Measurements from ENCODE around the gene SUGCT. TPM values are rescaled to one million over a fixed set of nuclear protein-coding genes. Genes with fewer than 3 reads are reported as not detected.
"Not testable (repeated sequence)": the region's sequence is repeated elsewhere in the genome, so short reads cannot be mapped to it uniquely, and the experiment has no call there.

SUGCT gene
- total RNA-seq, 2 experiments from 2014 or later, result 0.81 to 1.2 TPM

DNA sequence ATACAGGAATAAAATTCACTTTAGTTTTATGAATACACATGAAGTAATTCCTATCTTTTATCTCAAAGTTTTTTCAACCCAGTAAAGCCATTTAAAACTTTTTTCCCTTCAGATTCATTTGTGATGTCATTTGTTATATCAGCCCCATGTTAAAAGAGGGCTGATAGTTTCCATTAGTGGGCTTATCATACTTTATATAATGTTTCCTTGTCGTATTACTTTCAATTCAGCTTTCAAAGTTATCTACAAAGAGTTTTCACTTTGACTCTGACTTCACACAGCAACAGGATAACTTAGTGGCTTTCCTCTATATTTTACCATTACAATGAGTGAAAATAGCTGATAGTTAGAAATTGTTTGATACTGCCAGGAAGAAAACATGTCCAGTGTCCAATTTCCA is 484.8 kb downstream of the SUGCT start:
- no peak for DNase-seq
- no peaks in the 10 kb centered on the region for H3K27me3 Mint-ChIP-seq (ENCODE audit: low read depth)
- intact Hi-C loops (cut with micrococcal nuclease), result no loop called here
- H3K9me3 Mint-ChIP-seq, result no peaks in the 10 kb centered on the region
- H3K4me3 Mint-ChIP-seq, result no peak overlapping the region
- H3K27ac Mint-ChIP-seq, result no peak overlapping the region
- CTCF ChIA-PET, result no interaction called here
- no peaks in the 10 kb centered on the region for H3K36me3 Mint-ChIP-seq (ENCODE audit: low read depth)
- H3K4me1 Mint-ChIP-seq (ENCODE audit: low read depth), result no peaks in the 10 kb centered on the region

GRCh38 chr7:40621592-40621998 is 486.8 kb downstream of the SUGCT start:
- Mint-ChIP-seq H3K4me1 (ENCODE audit: low read depth) (no peaks in the 10 kb centered on the region), H3K9me3 (no peaks in the 10 kb centered on the region), H3K27ac (no peak overlapping the region), H3K4me3 (no peak overlapping the region), H3K27me3 (ENCODE audit: low read depth) (no peaks in the 10 kb centered on the region), H3K36me3 (ENCODE audit: low read depth) (no peaks in the 10 kb centered on the region)
- intact Hi-C loops (cut with micrococcal nuclease), result no loop called here
- DNase-seq, result no peak
- CTCF ChIA-PET, result no interaction called here

DNA sequence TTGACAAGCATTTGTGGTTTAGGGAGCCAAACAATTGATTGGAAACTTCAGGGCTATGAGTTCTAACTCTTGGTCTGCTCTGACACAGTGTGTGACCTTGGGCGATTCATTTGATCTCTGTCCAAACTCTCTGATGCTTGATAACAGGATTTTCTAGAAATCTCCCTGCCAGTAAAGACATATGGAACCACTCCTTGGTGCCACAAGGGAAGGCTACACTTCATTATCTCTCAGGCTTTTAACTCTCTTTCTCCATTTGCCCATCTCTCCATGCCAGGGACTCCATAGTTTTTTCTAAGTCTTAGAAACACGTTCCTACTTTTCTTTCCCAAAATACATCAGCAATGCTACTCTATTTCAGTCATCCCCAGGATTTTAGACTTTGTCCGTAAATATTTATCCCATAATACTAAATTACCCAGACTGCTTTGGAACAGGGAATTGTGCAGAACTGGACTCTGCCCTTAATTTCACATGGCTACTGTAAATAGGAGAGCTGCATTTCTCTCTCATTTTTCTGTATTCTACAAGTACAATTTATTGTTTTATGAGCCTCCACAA is 488.2 kb downstream of the SUGCT start:
- CTCF ChIA-PET, result no interaction called here

GRCh38 chr7:40623863-40624262 is 489.1 kb downstream of the SUGCT start:
- H3K4me3 Mint-ChIP-seq, result no peak overlapping the region
- intact Hi-C loops (cut with micrococcal nuclease), result no loop called here
- no peaks in the 10 kb centered on the region for H3K36me3 Mint-ChIP-seq (ENCODE audit: low read depth)
- no peaks in the 10 kb centered on the region for H3K4me1 Mint-ChIP-seq (ENCODE audit: low read depth)
- CTCF ChIA-PET, result no interaction called here
- no peaks in the 10 kb centered on the region for H3K9me3 Mint-ChIP-seq
- no peak overlapping the region for H3K27ac Mint-ChIP-seq
- no peak for DNase-seq
- no peaks in the 10 kb centered on the region for H3K27me3 Mint-ChIP-seq (ENCODE audit: low read depth)

More for the DNA sequence above, 488.2 kb downstream of the SUGCT start:
- Mint-ChIP-seq H3K4me1 (ENCODE audit: low read depth) (no peaks in the 10 kb centered on the region), H3K36me3 (ENCODE audit: low read depth) (no peaks in the 10 kb centered on the region), H3K9me3 (no peaks in the 10 kb centered on the region), H3K4me3 (no peak overlapping the region), H3K27ac (no peak overlapping the region), H3K27me3 (ENCODE audit: low read depth) (no peaks in the 10 kb centered on the region)
- intact Hi-C loops (cut with micrococcal nuclease), result no loop called here
- DNase-seq, result no peak

DNA sequence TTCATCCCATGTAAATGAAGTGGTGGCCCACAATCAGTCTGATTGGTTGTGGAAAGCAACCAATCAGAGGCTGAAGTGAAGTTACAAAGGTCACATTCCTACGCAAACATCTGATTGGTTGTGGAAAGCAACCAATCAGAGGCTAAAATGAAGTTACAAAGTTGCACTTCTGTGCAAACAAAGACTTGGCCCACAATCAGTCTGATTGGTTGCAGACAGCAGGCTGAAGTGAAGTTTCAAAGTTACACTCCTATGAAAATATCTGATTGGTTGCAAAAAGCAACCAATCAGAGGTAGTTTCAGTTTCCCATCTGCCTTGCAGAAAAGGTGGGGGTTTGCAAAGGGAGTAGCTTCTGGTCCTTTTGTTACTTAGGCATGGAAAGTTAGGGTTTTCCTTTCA is 492.6 kb downstream of the SUGCT start:
- H3K36me3 Mint-ChIP-seq (ENCODE audit: low read depth); intact Hi-C loops (cut with micrococcal nuclease); H3K27ac Mint-ChIP-seq; H3K4me1 Mint-ChIP-seq (ENCODE audit: low read depth); DNase-seq; CTCF ChIA-PET; H3K9me3 Mint-ChIP-seq; H3K27me3 Mint-ChIP-seq (ENCODE audit: low read depth); H3K4me3 Mint-ChIP-seq: not testable (repeated sequence)

DNA sequence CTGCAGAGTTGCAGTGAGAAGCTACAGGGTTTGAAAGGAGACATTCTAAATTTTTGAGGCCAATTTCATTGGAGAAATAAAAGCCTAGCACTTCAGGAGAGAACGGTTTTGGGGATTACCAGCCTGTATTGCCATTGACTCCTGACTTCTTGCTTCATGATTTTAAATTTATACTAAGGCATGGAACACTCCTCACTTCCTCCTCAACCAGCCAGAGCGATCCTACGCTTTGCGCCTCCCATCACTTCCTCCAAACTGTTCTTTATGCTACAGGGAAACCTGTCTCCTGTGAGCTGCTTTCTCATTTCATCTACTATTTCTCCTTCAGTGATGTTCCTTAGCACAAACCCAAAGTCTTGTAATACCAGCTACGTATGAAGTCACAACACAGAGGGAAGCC is 495.1 kb downstream of the SUGCT start:
- Mint-ChIP-seq H3K4me1 (ENCODE audit: low read depth) (no peaks in the 10 kb centered on the region), H3K27ac (no peak overlapping the region), H3K4me3 (no peak overlapping the region), H3K27me3 (ENCODE audit: low read depth) (no peaks in the 10 kb centered on the region), H3K9me3 (no peaks in the 10 kb centered on the region), H3K36me3 (ENCODE audit: low read depth) (peaks cover 1% of the 10 kb centered on the region)
- CTCF ChIA-PET, result no interaction called here
- DNase-seq, result no peak
- intact Hi-C loops (cut with micrococcal nuclease), result no loop called here

DNA sequence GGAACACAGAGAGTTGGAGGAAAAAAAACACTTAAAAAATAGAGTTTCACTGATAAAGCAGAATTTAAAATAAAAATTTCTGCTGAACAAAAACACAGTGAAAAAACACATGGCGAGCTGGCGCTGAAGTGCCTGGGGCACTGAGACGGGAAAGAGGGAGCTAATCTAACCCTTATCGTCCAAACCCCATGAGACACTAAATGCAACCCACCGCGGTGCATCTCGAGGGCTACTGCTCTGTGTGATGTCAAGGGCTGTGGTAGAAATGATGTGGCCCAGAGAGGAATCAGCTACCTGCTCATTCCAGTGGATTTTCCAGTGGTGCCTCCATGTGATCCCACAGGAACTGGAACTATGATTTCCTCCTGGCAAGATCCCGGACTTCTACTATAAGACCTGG is 499.3 kb downstream of the SUGCT start:
- H3K27me3 Mint-ChIP-seq (ENCODE audit: low read depth), result peaks cover 4% of the 10 kb centered on the region
- H3K4me1 Mint-ChIP-seq (ENCODE audit: low read depth), result no peaks in the 10 kb centered on the region
- H3K4me3 Mint-ChIP-seq, result no peak overlapping the region
- H3K36me3 Mint-ChIP-seq (ENCODE audit: low read depth), result peaks cover 1% of the 10 kb centered on the region
- intact Hi-C loops (cut with micrococcal nuclease), result no loop called here
- no peak overlapping the region for H3K27ac Mint-ChIP-seq
- CTCF ChIA-PET, result no interaction called here
- DNase-seq, result no peak
- no peaks in the 10 kb centered on the region for H3K9me3 Mint-ChIP-seq

GRCh38 chr7:40638545-40639320 is 503.9 kb downstream of the SUGCT start:
- intact Hi-C loops (cut with micrococcal nuclease), result no loop called here
- no peaks in the 10 kb centered on the region for H3K4me1 Mint-ChIP-seq (ENCODE audit: low read depth)
- H3K36me3 Mint-ChIP-seq (ENCODE audit: low read depth), result no peaks in the 10 kb centered on the region
- CTCF ChIA-PET, result no interaction called here
- peaks cover 4% of the 10 kb centered on the region for H3K27me3 Mint-ChIP-seq (ENCODE audit: low read depth)
- no peak overlapping the region for H3K27ac Mint-ChIP-seq
- H3K9me3 Mint-ChIP-seq, result no peaks in the 10 kb centered on the region
- no peak overlapping the region for H3K4me3 Mint-ChIP-seq
- no peak for DNase-seq

DNA sequence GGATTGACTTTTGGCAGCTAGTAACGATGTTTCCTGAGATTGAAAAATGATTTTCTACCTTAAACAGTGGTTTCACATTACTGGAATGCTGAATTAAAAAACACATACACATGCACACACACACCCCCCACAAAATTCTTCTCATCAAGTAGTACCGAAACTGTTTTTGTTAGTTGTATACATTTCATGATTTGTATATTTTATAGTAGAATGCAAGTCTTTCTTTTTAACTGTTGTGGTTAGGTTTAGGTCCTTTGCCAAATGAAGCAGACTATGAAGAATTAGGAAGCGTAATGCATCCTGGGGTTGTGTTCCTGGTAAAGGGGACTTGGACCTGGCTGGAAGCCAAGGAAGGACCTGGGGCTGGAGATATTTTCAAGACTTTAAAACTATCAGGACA is 505.8 kb downstream of the SUGCT start:
- CTCF ChIA-PET, result no interaction called here
- peaks cover 6% of the 10 kb centered on the region for H3K4me1 Mint-ChIP-seq (ENCODE audit: low read depth)
- H3K36me3 Mint-ChIP-seq (ENCODE audit: low read depth), result no peaks in the 10 kb centered on the region
- H3K27ac Mint-ChIP-seq, result no peak overlapping the region
- intact Hi-C loops (cut with micrococcal nuclease), result no loop called here
- DNase-seq, result no peak
- no peak overlapping the region for H3K4me3 Mint-ChIP-seq
- no peaks in the 10 kb centered on the region for H3K9me3 Mint-ChIP-seq
- peaks cover 5% of the 10 kb centered on the region for H3K27me3 Mint-ChIP-seq (ENCODE audit: low read depth)

DNA sequence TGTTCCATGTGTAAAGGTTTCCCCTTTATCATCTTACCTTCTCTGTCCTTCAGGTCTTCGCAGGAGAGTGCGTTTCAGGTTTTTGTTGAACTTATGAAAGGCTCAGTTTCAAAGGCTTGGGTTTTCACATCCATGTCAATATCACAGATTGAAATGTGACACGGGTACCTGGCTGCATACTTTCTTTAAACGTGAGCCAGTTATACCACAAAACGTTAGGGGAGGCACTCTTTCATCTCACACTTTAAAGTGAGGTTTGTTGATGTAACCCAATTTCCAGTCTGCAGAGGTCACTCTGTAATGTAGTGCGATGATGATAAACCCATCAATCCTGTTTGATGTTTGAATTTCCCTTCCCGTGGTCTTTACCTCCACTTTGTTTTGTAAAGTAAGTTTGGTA is 506.9 kb downstream of the SUGCT start:
- intact Hi-C loops (cut with micrococcal nuclease), result no loop called here
- Mint-ChIP-seq H3K27me3 (ENCODE audit: low read depth) (peaks cover 5% of the 10 kb centered on the region), H3K4me1 (ENCODE audit: low read depth) (peaks cover 6% of the 10 kb centered on the region), H3K27ac (no peak overlapping the region), H3K9me3 (no peaks in the 10 kb centered on the region), H3K36me3 (ENCODE audit: low read depth) (no peaks in the 10 kb centered on the region), H3K4me3 (no peak overlapping the region)
- DNase-seq, result no peak
- CTCF ChIA-PET, result no interaction called here

- Mint-ChIP-seq H3K36me3 (ENCODE audit: low read depth) (no peaks in the 10 kb centered on the region), H3K27me3 (ENCODE audit: low read depth) (peaks cover 2% of the 10 kb centered on the region), H3K4me1 (ENCODE audit: low read depth) (peaks cover 6% of the 10 kb centered on the region), H3K9me3 (no peaks in the 10 kb centered on the region), H3K27ac (no peak overlapping the region), H3K4me3 (no peak overlapping the region)
- CTCF ChIA-PET, result interaction anchor here (0.6 kb wide), 1 partner anchor 359 kb away, joined by 3 read pairs; no protein-coding TSS in a partner anchor
- intact Hi-C loops (cut with micrococcal nuclease), result no loop called here
- DNase-seq, result no peak
These were observed 508.9 kb downstream of the SUGCT start for GRCh38 chr7:40643664-40644063.

GRCh38 chr7:40644454-40645188 is 509.8 kb downstream of the SUGCT start:
- H3K9me3 Mint-ChIP-seq, result no peaks in the 10 kb centered on the region
- H3K27ac Mint-ChIP-seq, result no peak overlapping the region
- peaks cover 2% of the 10 kb centered on the region for H3K27me3 Mint-ChIP-seq (ENCODE audit: low read depth)
- DNase-seq, result peak; percentile 56
- H3K36me3 Mint-ChIP-seq (ENCODE audit: low read depth), result no peaks in the 10 kb centered on the region
- CTCF ChIA-PET, result interaction anchor here (0.6 kb wide), 1 partner anchor 358 kb away, joined by 3 read pairs; no protein-coding TSS in a partner anchor
- peak overlapping the region; percentile 19 for H3K4me3 Mint-ChIP-seq
- intact Hi-C loops (cut with micrococcal nuclease), result loop anchor here (1.0 kb wide), 1 partner anchor 29 kb away; no protein-coding TSS in a partner anchor
- peaks cover 6% of the 10 kb centered on the region for H3K4me1 Mint-ChIP-seq (ENCODE audit: low read depth)

DNA sequence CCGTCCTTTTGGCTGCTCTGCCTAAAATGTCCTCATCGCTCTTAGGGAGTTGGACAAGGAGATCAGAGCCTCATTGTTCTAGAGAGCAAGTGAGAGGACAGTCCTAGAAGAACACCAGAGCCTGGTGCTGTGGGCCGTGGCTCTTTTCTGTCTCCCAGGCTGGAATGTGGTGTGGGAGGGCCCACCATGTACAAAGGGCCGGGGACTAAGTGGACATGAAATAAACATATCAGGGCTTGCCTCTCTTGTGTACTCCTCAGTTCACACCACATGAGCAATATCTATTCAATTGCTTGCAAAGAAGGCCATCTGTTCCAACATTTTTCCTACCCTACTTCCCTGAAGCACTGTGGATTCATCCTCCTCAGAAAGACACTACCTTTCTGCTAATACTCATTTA is 510.4 kb downstream of the SUGCT start:
- H3K27me3 Mint-ChIP-seq (ENCODE audit: low read depth), result peaks cover 2% of the 10 kb centered on the region
- DNase-seq, result no peak
- H3K4me3 Mint-ChIP-seq, result no peak overlapping the region
- H3K36me3 Mint-ChIP-seq (ENCODE audit: low read depth), result no peaks in the 10 kb centered on the region
- peaks cover 6% of the 10 kb centered on the region for H3K4me1 Mint-ChIP-seq (ENCODE audit: low read depth)
- intact Hi-C loops (cut with micrococcal nuclease), result loop anchor here (1.0 kb wide), 1 partner anchor 28 kb away; no protein-coding TSS in a partner anchor
- H3K9me3 Mint-ChIP-seq, result no peaks in the 10 kb centered on the region
- no peak overlapping the region for H3K27ac Mint-ChIP-seq
- CTCF ChIA-PET, result no interaction called here

All from activated naive CD4-positive, alpha-beta T cell treated with anti-CD3 and anti-CD28 coated beads for 36 hours (primary cell).